GM18870 (cell line): ENCODE results near the gene ZNF397.

ENCODE experiments used
- ATAC-seq: cut with Tn5 transposase; IDR thresholded peaks from one replicate; pipeline ENCODE4 v1.9.1; 2021; ENCODE audit warnings: moderate library complexity; ENCODE audit not compliant: unreplicated experiment

ZNF397 gene

GRCh38 chr18:35290094-35290735, 49.4 kb downstream of the ZNF397 start, which contains the start of gene ZSCAN30:
Gene ZSCAN30 (minus strand): TSS chr18:35290229. CDS start chr18:35264352, 25,877 bp downstream.
- peak; percentile 86 for ATAC-seq

DNA sequence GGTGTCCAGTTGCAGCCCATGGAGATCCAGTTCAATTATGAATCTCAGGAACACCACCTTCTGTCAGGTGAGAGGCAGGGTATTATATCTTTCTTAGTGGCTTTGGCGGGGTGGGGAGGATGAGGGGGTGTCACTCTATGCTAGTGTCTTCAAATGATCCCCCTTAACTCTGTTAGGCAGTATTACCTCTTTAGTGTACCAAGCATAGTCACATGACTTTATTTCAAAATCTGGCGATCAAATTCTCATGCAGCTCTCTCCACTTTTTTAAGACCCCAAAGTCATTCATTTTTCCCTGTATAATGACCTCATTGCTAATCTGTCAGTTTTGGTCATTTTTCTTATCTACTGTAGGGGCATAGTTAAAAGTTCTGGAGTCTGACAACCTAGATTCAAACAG, 50.3 kb downstream of the ZNF397 start:
- no peak for ATAC-seq

- no peak for ATAC-seq
These were observed 55.2 kb downstream of the ZNF397 start for GRCh38 chr18:35296060-35296459.

DNA sequence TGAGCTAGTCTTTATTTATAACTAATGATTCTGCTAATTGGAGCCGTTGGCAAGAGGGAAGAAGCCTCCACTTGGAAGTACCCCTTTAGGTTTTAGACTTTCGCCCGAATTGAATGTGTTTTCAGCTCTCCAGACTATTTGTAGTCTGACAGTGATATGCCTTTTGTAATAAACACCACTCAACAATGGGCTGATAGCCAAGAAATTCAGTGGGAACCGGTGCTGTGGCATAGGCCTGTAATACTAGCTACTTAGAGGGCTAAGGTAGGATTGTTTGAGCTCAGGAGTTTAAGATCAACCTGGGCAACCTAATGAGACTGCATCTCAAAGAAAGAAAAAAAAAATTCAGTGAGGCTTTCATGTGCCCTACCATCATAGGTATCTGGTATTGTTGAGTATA, 62.8 kb downstream of the ZNF397 start:
- no peak for ATAC-seq

DNA sequence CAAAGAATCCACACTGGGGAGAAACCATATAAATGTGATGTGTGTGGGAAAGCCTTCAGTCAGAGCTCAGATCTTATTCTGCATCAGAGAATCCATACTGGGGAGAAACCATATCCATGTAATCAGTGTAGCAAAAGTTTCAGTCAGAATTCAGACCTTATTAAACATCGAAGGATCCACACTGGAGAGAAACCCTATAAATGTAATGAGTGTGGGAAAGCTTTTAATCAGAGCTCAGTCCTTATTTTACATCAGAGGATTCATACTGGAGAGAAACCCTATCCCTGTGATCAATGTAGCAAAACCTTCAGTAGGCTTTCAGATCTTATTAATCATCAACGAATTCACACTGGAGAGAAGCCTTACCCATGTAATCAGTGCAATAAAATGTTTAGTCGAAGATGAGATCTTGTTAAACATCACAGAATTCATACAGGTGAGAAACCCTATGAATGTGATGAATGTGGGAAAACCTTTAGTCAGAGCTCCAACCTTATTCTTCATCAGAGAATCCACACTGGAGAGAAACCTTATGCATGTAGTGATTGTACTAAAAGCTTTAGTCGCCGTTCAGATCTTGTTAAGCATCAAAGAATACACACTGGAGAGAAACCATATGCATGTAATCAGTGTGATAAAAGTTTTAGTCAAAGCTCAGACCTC, 65.9 kb downstream of the ZNF397 start:
- no peak for ATAC-seq
